KMS-11 (cell line): ENCODE results near the gene RAB7B.

Source experiments
- H2AFZ ChIP-seq: fragments of 200-600 bp; sonication (generic); 2 replicates; pipeline ENCODE4 v1.6.1; 2016; ENCODE audit warnings: antibody characterized with exemption, mixed run types, low read depth
- H3K27ac ChIP-seq: fragments of 200-600 bp; sonication (generic); 2 replicates; pipeline ENCODE4 v1.6.1; 2016; ENCODE audit warnings: mild to moderate bottlenecking, mixed run types
- H3K27me3 ChIP-seq: fragments of 200-600 bp; sonication (generic); 2 replicates; pipeline ENCODE4 v1.6.1; 2017; ENCODE audit warnings: mild to moderate bottlenecking, low read depth, mixed run types, moderate library complexity; ENCODE audit not compliant: insufficient read depth
- H3K36me3 ChIP-seq: fragments of 200-600 bp; sonication (generic); 2 replicates; pipeline ENCODE4 v1.6.1; 2017; ENCODE audit warnings: mild to moderate bottlenecking, mixed run types; ENCODE audit not compliant: insufficient read depth
- H3K4me1 ChIP-seq: fragments of 200-600 bp; sonication (generic); 2 replicates; pipeline ENCODE4 v1.6.1; 2016; ENCODE audit warnings: mild to moderate bottlenecking, low read depth, mixed run types; ENCODE audit not compliant: poor library complexity, severe bottlenecking
- H3K4me2 ChIP-seq: fragments of 200-600 bp; sonication (generic); 2 replicates; pipeline ENCODE4 v1.7.0; 2016; ENCODE audit warnings: mild to moderate bottlenecking, mixed run types
- H3K4me3 ChIP-seq: fragments of 200-600 bp; sonication (generic); IDR thresholded peaks from 2 replicates; pipeline ENCODE4 v1.6.1; 2017; ENCODE audit warnings: low read depth, low read length, mixed read lengths; ENCODE audit not compliant: insufficient read depth
- H3K79me2 ChIP-seq: fragments of 200-600 bp; sonication (generic); 2 replicates; pipeline ENCODE4 v1.6.1; 2016; ENCODE audit warnings: low read depth, mixed run types; ENCODE audit not compliant: insufficient read depth
- H3K9ac ChIP-seq: fragments of 200-600 bp; sonication (generic); 2 replicates; pipeline ENCODE4 v1.6.1; 2016; ENCODE audit warnings: mild to moderate bottlenecking, mixed run types
- H4K20me1 ChIP-seq: fragments of 200-600 bp; sonication (generic); 2 replicates; pipeline ENCODE4 v1.6.1; 2016; ENCODE audit warnings: mild to moderate bottlenecking, mixed run types; ENCODE audit not compliant: insufficient read depth
- TF ChIP-seq, protein P1 (sequence below): fragments of 200-600 bp; sonication (generic); conservative IDR thresholded peaks from 2 replicates; pipeline ENCODE4 v1.6.1; 2017; ENCODE audit warnings: low read depth, mild to moderate bottlenecking, antibody characterized with exemption, low read length, moderate library complexity, mixed read lengths

The RAB7B gene

GRCh38 chr1:206049293-206049692 is 46.1 kb upstream of the RAB7B start:
- TF ChIP-seq, protein P1, sequence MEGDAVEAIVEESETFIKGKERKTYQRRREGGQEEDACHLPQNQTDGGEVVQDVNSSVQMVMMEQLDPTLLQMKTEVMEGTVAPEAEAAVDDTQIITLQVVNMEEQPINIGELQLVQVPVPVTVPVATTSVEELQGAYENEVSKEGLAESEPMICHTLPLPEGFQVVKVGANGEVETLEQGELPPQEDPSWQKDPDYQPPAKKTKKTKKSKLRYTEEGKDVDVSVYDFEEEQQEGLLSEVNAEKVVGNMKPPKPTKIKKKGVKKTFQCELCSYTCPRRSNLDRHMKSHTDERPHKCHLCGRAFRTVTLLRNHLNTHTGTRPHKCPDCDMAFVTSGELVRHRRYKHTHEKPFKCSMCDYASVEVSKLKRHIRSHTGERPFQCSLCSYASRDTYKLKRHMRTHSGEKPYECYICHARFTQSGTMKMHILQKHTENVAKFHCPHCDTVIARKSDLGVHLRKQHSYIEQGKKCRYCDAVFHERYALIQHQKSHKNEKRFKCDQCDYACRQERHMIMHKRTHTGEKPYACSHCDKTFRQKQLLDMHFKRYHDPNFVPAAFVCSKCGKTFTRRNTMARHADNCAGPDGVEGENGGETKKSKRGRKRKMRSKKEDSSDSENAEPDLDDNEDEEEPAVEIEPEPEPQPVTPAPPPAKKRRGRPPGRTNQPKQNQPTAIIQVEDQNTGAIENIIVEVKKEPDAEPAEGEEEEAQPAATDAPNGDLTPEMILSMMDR: no peak
- H3K9ac ChIP-seq: no peak overlapping the region
- no peaks in the 10 kb centered on the region for H4K20me1 ChIP-seq
- no peaks in the 10 kb centered on the region for H3K79me2 ChIP-seq
- H3K4me1 ChIP-seq: peaks cover 93% of the 10 kb centered on the region
- no peak overlapping the region for H2AFZ ChIP-seq
- H3K27me3 ChIP-seq: no peaks in the 10 kb centered on the region
- H3K4me2 ChIP-seq: peak overlapping the region; percentile 91
- H3K36me3 ChIP-seq: no peaks in the 10 kb centered on the region
- H3K4me3 ChIP-seq: no peak overlapping the region
- H3K27ac ChIP-seq: peak overlapping the region; percentile 57; the same call in 1 of the 2 replicates

DNA sequence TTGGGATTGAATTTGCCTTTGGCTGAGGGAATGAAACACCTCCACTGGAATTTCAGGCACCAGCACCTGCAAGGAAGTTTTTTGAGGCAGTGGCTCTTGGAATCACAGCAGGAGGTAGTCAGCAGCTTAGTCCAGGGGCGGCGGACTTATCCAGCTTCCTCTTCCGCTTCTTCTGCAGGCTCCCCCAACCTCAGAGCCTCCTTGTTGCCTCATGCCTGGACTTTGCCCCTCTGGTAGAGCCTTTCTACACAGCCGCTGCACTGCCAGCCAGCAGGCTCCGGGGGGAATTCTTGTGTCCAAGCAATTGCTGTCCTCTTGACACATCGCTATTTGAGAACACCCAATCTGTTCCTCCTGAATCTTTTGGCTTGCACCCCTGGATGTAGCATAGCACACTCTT is 45.4 kb upstream of the RAB7B start:
- peak overlapping the region; percentile 91 for H3K4me2 ChIP-seq
- H3K36me3 ChIP-seq: no peaks in the 10 kb centered on the region
- no peaks in the 10 kb centered on the region for H4K20me1 ChIP-seq
- H2AFZ ChIP-seq: no peak overlapping the region
- TF ChIP-seq, protein P1: no peak
- peak overlapping the region; percentile 15; the same call in 1 of the 2 replicates for H3K27ac ChIP-seq
- no peaks in the 10 kb centered on the region for H3K79me2 ChIP-seq
- peak overlapping the region; percentile 24 for H3K4me3 ChIP-seq
- no peak overlapping the region for H3K9ac ChIP-seq
- peaks cover 87% of the 10 kb centered on the region for H3K4me1 ChIP-seq
- H3K27me3 ChIP-seq: no peaks in the 10 kb centered on the region

DNA sequence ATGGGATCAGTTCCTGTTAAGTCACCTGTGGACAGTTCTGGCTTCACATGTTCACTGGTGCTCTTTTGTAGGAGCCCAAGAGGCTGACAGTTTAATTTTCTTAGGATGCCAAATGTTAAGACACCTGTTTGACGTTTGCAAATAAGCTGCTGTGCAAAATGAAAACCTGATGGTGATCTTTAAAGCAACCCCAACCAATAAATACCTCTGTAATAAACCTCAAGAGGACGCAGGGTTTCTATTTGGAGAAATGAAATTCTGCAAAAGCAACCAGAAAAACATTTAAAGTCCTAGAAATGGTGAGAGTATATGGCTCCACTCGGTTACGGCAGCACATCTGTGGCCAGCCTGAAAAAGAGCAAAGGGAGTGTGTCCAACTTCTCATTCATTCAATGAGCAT is 44.1 kb upstream of the RAB7B start:
- H3K4me1 ChIP-seq: peaks cover 75% of the 10 kb centered on the region

DNA sequence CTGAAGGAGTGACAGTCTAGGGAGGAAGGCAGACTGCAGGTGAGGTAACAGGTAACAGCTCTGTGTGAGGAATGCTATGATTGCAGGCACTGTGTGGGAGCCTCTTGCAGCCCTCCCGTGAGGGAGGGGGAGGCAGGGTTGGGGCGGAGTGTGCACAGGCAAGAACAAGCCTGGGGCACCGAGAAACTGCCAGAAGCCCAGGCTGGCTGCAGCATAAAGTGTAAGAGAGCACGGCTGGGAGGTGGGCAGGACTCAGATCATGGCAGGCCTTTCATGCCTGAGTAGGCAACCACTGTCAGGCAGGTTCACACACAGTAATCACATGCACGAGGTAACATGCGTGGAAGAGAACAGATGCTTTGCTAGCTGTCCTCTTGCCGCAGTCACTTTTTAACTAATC is 38.4 kb upstream of the RAB7B start:
- H3K79me2 ChIP-seq: no peaks in the 10 kb centered on the region
- H2AFZ ChIP-seq: no peak overlapping the region
- no peaks in the 10 kb centered on the region for H4K20me1 ChIP-seq
- no peaks in the 10 kb centered on the region for H3K36me3 ChIP-seq
- H3K4me1 ChIP-seq: peaks cover 57% of the 10 kb centered on the region
- H3K4me3 ChIP-seq: no peak overlapping the region
- H3K9ac ChIP-seq: no peak overlapping the region
- no peak overlapping the region for H3K4me2 ChIP-seq
- no peaks in the 10 kb centered on the region for H3K27me3 ChIP-seq
- TF ChIP-seq, protein P1: no peak
- H3K27ac ChIP-seq: no peak overlapping the region

More for the DNA sequence above, 44.1 kb upstream of the RAB7B start:
- Histone ChIP-seq H3K27me3 (no peaks in the 10 kb centered on the region), H3K79me2 (no peaks in the 10 kb centered on the region), H4K20me1 (no peaks in the 10 kb centered on the region), H3K4me2 (peak overlapping the region; percentile 91), H3K9ac (no peak overlapping the region), H3K4me3 (no peak overlapping the region), H3K36me3 (no peaks in the 10 kb centered on the region), H3K27ac (peak overlapping the region; percentile 10; the same call in 1 of the 2 replicates), H2AFZ (no peak overlapping the region; the same call in 1 of the 2 replicates)
- TF ChIP-seq, protein P1: no peak
